SK-N-SH (cell line): ENCODE data around the gene APOBEC2. TPM values are rescaled to one million over a fixed set of nuclear protein-coding genes. Genes with fewer than 3 reads are reported as not detected.

Experiments used
- CTCF ChIA-PET: fragments of 300-600, 350-600 bp; formaldehyde crosslinking; extraction: SDS; loops from one replicate; lab custom pipeline; 2021; lab: Yijun Ruan, JAX
- POLR2A ChIA-PET: fragments of 350-600 bp; sonication (Branson Sonifier 250); formaldehyde crosslinking; extraction: SDS; loops from one replicate; lab custom pipeline; 2020; ENCODE audit warnings: antibody characterized with exemption, inconsistent platforms; lab: Yijun Ruan, JAX
- DNase-seq: peaks from one replicate; pipeline ENCODE4 v3.0.0; 2012
- H2AFZ ChIP-seq: fragments of 200-600 bp; sonication (generic); 2 replicates; pipeline ENCODE4 v1.8.1; 2016; ENCODE audit warnings: antibody characterized with exemption, mild to moderate bottlenecking, low read depth
- H3F3A ChIP-seq: fragments of 200-600 bp; sonication (generic); replicated peaks from 2 replicates; pipeline ENCODE3; 2016; ENCODE audit warnings: antibody characterized with exemption, mild to moderate bottlenecking; ENCODE audit not compliant: insufficient read depth
- H3K27ac ChIP-seq, 2 experiments: fragments of 200-500 bp in 1 of 2; fragments of 200-600 bp in 1 of 2; sonication (Bioruptor generic) in 1 of 2; sonication (generic), shearing (Covaris generic) in 1 of 2; 2 replicates each; pipeline versions ENCODE4 v1.5.1 to v1.6.1; 2014 to 2016; ENCODE audit warnings: low read depth in 2 of 2, inconsistent platforms in 1 of 2, low read length in 1 of 2, mild to moderate bottlenecking in 1 of 2, mixed read lengths in 1 of 2
- H3K27me3 ChIP-seq: fragments of 200-600 bp; sonication (generic), shearing (Covaris generic); 2 replicates; pipeline ENCODE4 v1.6.1; 2016; ENCODE audit warnings: mixed run types; ENCODE audit not compliant: insufficient read depth
- H3K36me3 ChIP-seq, 2 experiments: fragments of 200-500 bp in 1 of 2; fragments of 200-600 bp in 1 of 2; sonication (Bioruptor generic) in 1 of 2; sonication (generic) in 1 of 2; replicated peaks in 1 of 2; 2 replicates each; pipeline versions ENCODE3 to v1.5.1; 2014 to 2016; ENCODE audit warnings: low read length in 1 of 2, mild to moderate bottlenecking in 1 of 2; ENCODE audit not compliant: insufficient read depth in 2 of 2, control insufficient read depth in 1 of 2
- H3K4me1 ChIP-seq, 2 experiments: fragments of 200-500 bp in 1 of 2; fragments of 200-600 bp in 1 of 2; sonication (Bioruptor generic) in 1 of 2; sonication (generic), shearing (Covaris generic) in 1 of 2; 2 replicates each; pipeline versions ENCODE4 v1.5.1 to v1.6.1; 2014 to 2016; ENCODE audit warnings: low read depth in 1 of 2, low read length in 1 of 2, mixed run types in 1 of 2; ENCODE audit not compliant: insufficient read depth in 2 of 2, control insufficient read depth in 1 of 2
- H3K4me2 ChIP-seq: fragments of 200-600 bp; sonication (generic), shearing (Covaris generic); 2 replicates; pipeline ENCODE4 v1.6.1; 2017; ENCODE audit warnings: mixed run types
- H3K4me3 ChIP-seq, 2 experiments: fragments of 200-500 bp in 1 of 2; fragments of 200-600 bp in 1 of 2; sonication (Bioruptor generic) in 1 of 2; sonication (generic), shearing (Covaris generic) in 1 of 2; 2 replicates each; pipeline versions ENCODE4 v1.5.1 to v1.8.1; 2014 to 2016; ENCODE audit warnings: low read depth in 2 of 2, inconsistent platforms in 1 of 2, low read length in 1 of 2, mild to moderate bottlenecking in 1 of 2, mixed read lengths in 1 of 2, moderate library complexity in 1 of 2
- H3K79me2 ChIP-seq: fragments of 200-600 bp; sonication (generic); 2 replicates; pipeline ENCODE4 v1.8.1; 2017; ENCODE audit warnings: mild to moderate bottlenecking; ENCODE audit not compliant: insufficient read depth
- H3K9ac ChIP-seq: fragments of 200-600 bp; sonication (generic); 2 replicates; pipeline ENCODE4 v1.6.1; 2017; ENCODE audit warnings: mixed run types
- H3K9me2 ChIP-seq: fragments of 200-600 bp; sonication (generic); 2 replicates; pipeline ENCODE4 v1.6.1; 2017; ENCODE audit warnings: mixed run types
- H3K9me3 ChIP-seq: fragments of 200-600 bp; sonication (generic); 2 replicates; pipeline ENCODE4 v1.6.1; 2017; ENCODE audit warnings: mixed run types, mild to moderate bottlenecking, moderate library complexity
- H4K20me1 ChIP-seq: fragments of 200-600 bp; sonication (generic); 2 replicates; pipeline ENCODE4 v1.6.1; 2017; ENCODE audit warnings: mild to moderate bottlenecking, mixed run types; ENCODE audit not compliant: insufficient read depth
- CHD2 ChIP-seq: fragments of 150-350 bp; IDR thresholded peaks from 2 replicates; pipeline ENCODE4 v1.6.1; 2018; ENCODE audit warnings: low read length; ENCODE audit not compliant: partially characterized antibody
- CTCF ChIP-seq: fragments of 200-600 bp; sonication (generic); IDR thresholded peaks from 2 replicates; pipeline ENCODE4 v1.6.1; 2017; ENCODE audit warnings: antibody characterized with exemption, mild to moderate bottlenecking, moderate library complexity
- FOSL2 ChIP-seq: IDR thresholded peaks from 2 replicates; pipeline ENCODE4 v1.4.0; 2012; ENCODE audit warnings: low read depth, mild to moderate bottlenecking, moderate library complexity, borderline replicate concordance
- GATA2 ChIP-seq: sonication (generic); formaldehyde crosslinking; IDR thresholded peaks from 2 replicates; pipeline ENCODE4 v1.5.0; 2020; ENCODE audit warnings: mild to moderate bottlenecking, missing genetic modification reagents
- JUND ChIP-seq: IDR thresholded peaks from 2 replicates; pipeline ENCODE4 v1.4.0; 2012
- MAX ChIP-seq: IDR thresholded peaks from 2 replicates; pipeline ENCODE4 v1.4.0; 2012; ENCODE audit warnings: low read depth
- MXI1 ChIP-seq: IDR thresholded peaks from 2 replicates; pipeline ENCODE4 v1.6.1; 2012; ENCODE audit warnings: mild to moderate bottlenecking, low read depth, low read length, improper control_type of control experiment
- NFIC ChIP-seq: IDR thresholded peaks from 2 replicates; pipeline ENCODE4 v1.4.0; 2012; ENCODE audit warnings: borderline replicate concordance
- NRF1 ChIP-seq: IDR thresholded peaks from 2 replicates; pipeline ENCODE4 v1.6.1; 2012; ENCODE audit warnings: low read depth, mild to moderate bottlenecking, low read length
- POLR2AphosphoS5 ChIP-seq: IDR thresholded peaks from 2 replicates; pipeline ENCODE4 v1.6.1; 2012; ENCODE audit warnings: low read depth, low read length
- RAD21 ChIP-seq: IDR thresholded peaks from 2 replicates; pipeline ENCODE4 v1.6.1; 2012; ENCODE audit warnings: mild to moderate bottlenecking, low read length
- RCOR1 ChIP-seq: fragments of 150-350 bp; IDR thresholded peaks from 2 replicates; pipeline ENCODE4 v1.6.1; 2017; ENCODE audit warnings: antibody characterized with exemption, low read length
- RFX5 ChIP-seq: IDR thresholded peaks from 2 replicates; pipeline ENCODE4 v1.6.1; 2012; ENCODE audit warnings: mild to moderate bottlenecking, improper control_type of control experiment, low read length
- RXRA ChIP-seq: IDR thresholded peaks from 2 replicates; pipeline ENCODE4 v1.4.0; 2012; ENCODE audit warnings: low read depth, mild to moderate bottlenecking, borderline replicate concordance
- SMC3 ChIP-seq: IDR thresholded peaks from 2 replicates; pipeline ENCODE4 v1.6.1; 2012; ENCODE audit warnings: low read depth, low read length, improper control_type of control experiment
- USF2 ChIP-seq: fragments of 150-350 bp; IDR thresholded peaks from 2 replicates; pipeline ENCODE4 v1.6.1; 2017; ENCODE audit warnings: antibody characterized with exemption, low read length, low read depth, borderline replicate concordance
- WGBS: methylation state at CpG from one replicate; pipeline ENCODE4 v1.1.6; 2017; ENCODE audit warnings: low lambda C conversion rate; 5-methylcytosine and 5-hydroxymethylcytosine counted together
- polyA plus RNA-seq, 3 experiments: library from polyadenylated mRNA; depleted of rRNA; stranded (reverse); fragments of >200 nt; gene quantifications; 2 replicates each; pipeline ENCODE4 v1.2.3, GENCODE V29; 2012

The APOBEC2 gene
- polyA plus RNA-seq, 1 of the 3 experiments (the other 2 are of a cell fraction) = not detected

GRCh38 chr6:41027241-41027640, 25.8 kb upstream of the APOBEC2 start:
- peaks cover 0 to 16% of the 10 kb centered on the region in 2 experiments; a peak in 2 of 4 replicates for H3K4me1 ChIP-seq
- no peak for TF ChIP-seq CTCF
- no peak for TF ChIP-seq JUND
- no peak for TF ChIP-seq MXI1
- TF ChIP-seq NRF1 = no peak
- TF ChIP-seq RXRA = no peak
- TF ChIP-seq POLR2AphosphoS5 = no peak
- TF ChIP-seq NFIC = no peak
- no peak for TF ChIP-seq FOSL2
- no peak for TF ChIP-seq RFX5
- TF ChIP-seq GATA2 (CRISPR knock-in tag) = no peak
- TF ChIP-seq, all 33 proteins: peak for 0
- H3F3A ChIP-seq = no peaks in the 10 kb centered on the region
- CTCF ChIA-PET = interaction anchor here (0.5 to 5.3 kb wide), 31 partner anchors 8 to 1657 kb away, joined by 3 to 50 read pairs (median 5); partner anchors contain the start of genes APOBEC2, TSPO2 and UNC5CL
- H3K4me3 ChIP-seq = no peak overlapping the region
- H3K79me2 ChIP-seq = no peaks in the 10 kb centered on the region
- H3K27me3 ChIP-seq = no peaks in the 10 kb centered on the region
- H4K20me1 ChIP-seq = no peaks in the 10 kb centered on the region
- no peak overlapping the region for H3K9ac ChIP-seq
- H2AFZ ChIP-seq = peak overlapping the region; percentile 61; the same call in 1 of the 2 replicates
- H3K36me3 ChIP-seq = no peaks in the 10 kb centered on the region
- 72% methylated on average over 4 of the region's 4 CpGs for WGBS
- no peak overlapping the region for H3K27ac ChIP-seq
- H3K9me2 ChIP-seq = no peaks in the 10 kb centered on the region
- no peak for DNase-seq
- POLR2A ChIA-PET = no interaction called here
- H3K9me3 ChIP-seq = no peaks in the 10 kb centered on the region
- H3K4me2 ChIP-seq = no peak overlapping the region

- peak; percentile 95 for DNase-seq
Measured at GRCh38 chr6:41027799-41028560, 25.0 kb upstream of the APOBEC2 start.

More at GRCh38 chr6:41027799-41028560, 25.0 kb upstream of the APOBEC2 start:
- Histone ChIP-seq H3K36me3 (no peaks in the 10 kb centered on the region), H3K9me3 (no peaks in the 10 kb centered on the region), H3K27ac (no peak overlapping the region), H3F3A (no peaks in the 10 kb centered on the region), H3K9me2 (no peaks in the 10 kb centered on the region), H3K4me2 (no peak overlapping the region; the same call in 1 of the 2 replicates), H3K4me1 (peaks cover 0 to 12% of the 10 kb centered on the region in 2 experiments; a peak in 1 of 4 replicates), H3K4me3 (peak overlapping the region in 1 of 2 experiments; percentile 39; a peak in 2 of 4 replicates), H3K9ac (no peak overlapping the region), H2AFZ (peak overlapping the region; percentile 61; the same call in 1 of the 2 replicates), H3K27me3 (no peaks in the 10 kb centered on the region), H4K20me1 (no peaks in the 10 kb centered on the region), H3K79me2 (no peaks in the 10 kb centered on the region)
- WGBS = 46% methylated on average over 15 of the region's 45 CpGs
- TF ChIP-seq RCOR1 = 0 out of 2 replicates have a peak, but pooled peaks have one; percentile 12
- peak; percentile 95 for TF ChIP-seq CTCF
- peak; percentile 83 for TF ChIP-seq SMC3
- TF ChIP-seq RAD21 = peak; percentile 91
- TF ChIP-seq MXI1 = peak; percentile 31; the same call in 1 of the 2 replicates
- no peak for TF ChIP-seq GATA2 (CRISPR knock-in tag)
- no peak for TF ChIP-seq USF2
- TF ChIP-seq CHD2 = peak; percentile 32
- peak; percentile 52; the same call in 1 of the 2 replicates for TF ChIP-seq MAX
- ChIA-PET CTCF (interaction anchor here (0.5 to 5.3 kb wide), 63 partner anchors 8 to 1666 kb away, joined by 3 to 50 read pairs (median 4); partner anchors contain the start of genes APOBEC2, TSPO2 and UNC5CL), POLR2A (no interaction called here)
